ENCODE data around the gene KIF25.

DNA sequence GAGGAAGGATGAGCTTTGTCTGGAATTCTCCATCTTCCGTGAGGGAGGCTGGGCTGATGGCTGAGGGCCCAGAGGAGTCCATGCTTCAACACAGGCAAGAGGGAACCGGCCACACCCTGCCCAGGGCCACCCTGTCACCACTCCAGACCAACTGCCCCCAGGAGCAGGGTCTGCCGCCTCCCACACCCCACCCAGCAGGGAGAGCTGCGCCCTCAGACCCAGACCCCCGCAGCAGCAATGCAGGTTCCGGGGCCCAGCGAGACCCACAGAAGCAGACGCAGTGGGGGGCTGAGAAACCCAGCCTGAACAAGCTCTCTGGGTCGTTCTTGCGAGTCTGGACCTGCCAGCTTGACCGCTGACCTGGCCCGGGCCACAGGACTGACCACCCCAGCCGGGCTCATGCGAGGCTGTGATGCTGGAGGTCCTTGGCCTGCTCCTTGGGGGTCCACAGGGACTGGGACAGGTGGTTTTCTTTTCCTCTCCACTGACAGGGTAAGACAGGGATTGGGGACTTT lies 56.5 kb downstream of the KIF25 start:
- TF ChIP-seq POLR2A (IDR thresholded peaks at IDR 0.05): no peak
- TF ChIP-seq, protein P1, sequence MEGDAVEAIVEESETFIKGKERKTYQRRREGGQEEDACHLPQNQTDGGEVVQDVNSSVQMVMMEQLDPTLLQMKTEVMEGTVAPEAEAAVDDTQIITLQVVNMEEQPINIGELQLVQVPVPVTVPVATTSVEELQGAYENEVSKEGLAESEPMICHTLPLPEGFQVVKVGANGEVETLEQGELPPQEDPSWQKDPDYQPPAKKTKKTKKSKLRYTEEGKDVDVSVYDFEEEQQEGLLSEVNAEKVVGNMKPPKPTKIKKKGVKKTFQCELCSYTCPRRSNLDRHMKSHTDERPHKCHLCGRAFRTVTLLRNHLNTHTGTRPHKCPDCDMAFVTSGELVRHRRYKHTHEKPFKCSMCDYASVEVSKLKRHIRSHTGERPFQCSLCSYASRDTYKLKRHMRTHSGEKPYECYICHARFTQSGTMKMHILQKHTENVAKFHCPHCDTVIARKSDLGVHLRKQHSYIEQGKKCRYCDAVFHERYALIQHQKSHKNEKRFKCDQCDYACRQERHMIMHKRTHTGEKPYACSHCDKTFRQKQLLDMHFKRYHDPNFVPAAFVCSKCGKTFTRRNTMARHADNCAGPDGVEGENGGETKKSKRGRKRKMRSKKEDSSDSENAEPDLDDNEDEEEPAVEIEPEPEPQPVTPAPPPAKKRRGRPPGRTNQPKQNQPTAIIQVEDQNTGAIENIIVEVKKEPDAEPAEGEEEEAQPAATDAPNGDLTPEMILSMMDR (IDR thresholded peaks at IDR 0.05): no peak
- no peak for TF ChIP-seq EP300 (IDR thresholded peaks at IDR 0.05)

Data from ovary (tissue), 3 donors.